Right lobe of liver (tissue), 4 donors: ENCODE results near the gene VWA5B2.

Source experiments
- POLR2A ChIP-seq: fragments of 450-650 bp; IDR thresholded peaks from one replicate; pipeline ENCODE4 v1.6.1; 2017; ENCODE audit warnings: antibody characterized with exemption, mild to moderate bottlenecking
- TF ChIP-seq, protein P1 (sequence below), 4 donors: fragments of 200-600 bp in 3 of 4; fragments of 450-650 bp in 1 of 4; IDR thresholded peaks; one replicate each; pipeline versions ENCODE4 v1.5.1 to v1.8.0; 2016 to 2022; ENCODE audit warnings: antibody characterized with exemption in 4 of 4, mild to moderate bottlenecking in 2 of 4
- donor health status: DM: no; HTN: no; CAD: no.
- donor health status: DM: no; HTN: no; CAD: no.
- donor health status: DM: no; HTN: yes; CAD: no.

DNA sequence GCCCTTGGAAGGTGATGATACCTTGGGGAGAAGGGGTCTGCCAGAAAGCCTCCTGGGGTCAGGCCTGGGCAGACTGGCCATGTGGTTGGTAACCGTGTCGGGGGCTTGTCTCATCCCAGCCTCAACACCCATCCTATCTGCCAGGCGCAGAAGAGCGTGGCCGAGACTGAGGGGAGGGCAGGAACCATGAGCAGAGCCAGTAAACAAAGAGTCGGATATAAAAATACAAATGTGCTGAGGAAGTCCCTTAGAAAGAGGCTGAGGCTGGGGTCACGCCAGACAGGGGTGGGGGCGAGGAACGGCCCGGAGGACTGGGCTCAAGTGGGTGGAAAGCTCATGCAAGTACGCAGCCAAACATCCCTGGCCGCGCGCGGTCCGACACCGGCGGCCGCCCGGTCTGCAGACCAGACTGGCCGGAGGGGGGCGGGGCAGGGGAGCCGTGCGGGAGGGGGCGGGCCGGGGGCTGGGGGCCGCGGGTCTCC is 30.1 kb downstream of the VWA5B2 start:
- no peak for TF ChIP-seq POLR2A
- TF ChIP-seq, protein P1, sequence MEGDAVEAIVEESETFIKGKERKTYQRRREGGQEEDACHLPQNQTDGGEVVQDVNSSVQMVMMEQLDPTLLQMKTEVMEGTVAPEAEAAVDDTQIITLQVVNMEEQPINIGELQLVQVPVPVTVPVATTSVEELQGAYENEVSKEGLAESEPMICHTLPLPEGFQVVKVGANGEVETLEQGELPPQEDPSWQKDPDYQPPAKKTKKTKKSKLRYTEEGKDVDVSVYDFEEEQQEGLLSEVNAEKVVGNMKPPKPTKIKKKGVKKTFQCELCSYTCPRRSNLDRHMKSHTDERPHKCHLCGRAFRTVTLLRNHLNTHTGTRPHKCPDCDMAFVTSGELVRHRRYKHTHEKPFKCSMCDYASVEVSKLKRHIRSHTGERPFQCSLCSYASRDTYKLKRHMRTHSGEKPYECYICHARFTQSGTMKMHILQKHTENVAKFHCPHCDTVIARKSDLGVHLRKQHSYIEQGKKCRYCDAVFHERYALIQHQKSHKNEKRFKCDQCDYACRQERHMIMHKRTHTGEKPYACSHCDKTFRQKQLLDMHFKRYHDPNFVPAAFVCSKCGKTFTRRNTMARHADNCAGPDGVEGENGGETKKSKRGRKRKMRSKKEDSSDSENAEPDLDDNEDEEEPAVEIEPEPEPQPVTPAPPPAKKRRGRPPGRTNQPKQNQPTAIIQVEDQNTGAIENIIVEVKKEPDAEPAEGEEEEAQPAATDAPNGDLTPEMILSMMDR (IDR thresholded peaks at IDR 0.05) = no peak
